Cardiac muscle cell (in vitro differentiated cells and primary cell): ENCODE measurements around the gene GALNT16. TPM values are rescaled to one million over a fixed set of nuclear protein-coding genes. Genes with fewer than 3 reads are reported as not detected.

Experiments used
- DNase-seq, 2 donors: peaks; one replicate each; pipeline versions ENCODE4 v3.0.0 to v3.0.0-alpha.2; 2010 to 2017; ENCODE audit warnings: low read depth in 1 of 2, low spot score in 1 of 2
- H3K27ac ChIP-seq: fragments of 200-600 bp; sonication (generic); 2 replicates; pipeline ENCODE4 v1.5.1; 2016
- H3K27me3 ChIP-seq: fragments of 200-600 bp; sonication (generic); 2 replicates; pipeline ENCODE4 v1.6.0; 2016; ENCODE audit warnings: control low read depth
- H3K36me3 ChIP-seq: fragments of 200-600 bp; sonication (generic); 2 replicates; pipeline ENCODE4 v1.5.1; 2016; ENCODE audit warnings: control low read depth
- H3K4me1 ChIP-seq: fragments of 200-600 bp; sonication (generic); 2 replicates; pipeline ENCODE4 v1.8.1; 2017; ENCODE audit warnings: low read depth, mild to moderate bottlenecking, mixed run types
- H3K4me3 ChIP-seq: fragments of 200-600 bp; sonication (generic); 2 replicates; pipeline ENCODE4 v1.5.1; 2016; ENCODE audit warnings: mild to moderate bottlenecking
- H3K9me3 ChIP-seq: fragments of 200-600 bp; sonication (generic); 2 replicates; pipeline ENCODE4 v1.5.1; 2017; ENCODE audit warnings: low read depth, mild to moderate bottlenecking, control low read depth
- polyA plus RNA-seq: library from polyadenylated mRNA; unstranded; fragments of >200 nt; fragmentation: Nextera tagmentation; extraction: Ambion mirVana; gene quantifications from 2 replicates; pipeline ENCODE4 v1.2.1, GENCODE V29; 2016
- total RNA-seq: library from RNA; depleted of rRNA; stranded (reverse); fragments of >200 nt; gene quantifications from 2 replicates; pipeline ENCODE4 v1.2.3, GENCODE V29; 2016
- TF ChIP-seq, protein P1 (sequence below): IDR thresholded peaks from 2 replicates; pipeline ENCODE4 v1.5.1; 2012; ENCODE audit warnings: low read depth, mild to moderate bottlenecking, low read length

GALNT16 gene
- total and polyA plus RNA-seq, 2 experiments from 2014 or later, result 5.8 to 7.7 TPM

DNA sequence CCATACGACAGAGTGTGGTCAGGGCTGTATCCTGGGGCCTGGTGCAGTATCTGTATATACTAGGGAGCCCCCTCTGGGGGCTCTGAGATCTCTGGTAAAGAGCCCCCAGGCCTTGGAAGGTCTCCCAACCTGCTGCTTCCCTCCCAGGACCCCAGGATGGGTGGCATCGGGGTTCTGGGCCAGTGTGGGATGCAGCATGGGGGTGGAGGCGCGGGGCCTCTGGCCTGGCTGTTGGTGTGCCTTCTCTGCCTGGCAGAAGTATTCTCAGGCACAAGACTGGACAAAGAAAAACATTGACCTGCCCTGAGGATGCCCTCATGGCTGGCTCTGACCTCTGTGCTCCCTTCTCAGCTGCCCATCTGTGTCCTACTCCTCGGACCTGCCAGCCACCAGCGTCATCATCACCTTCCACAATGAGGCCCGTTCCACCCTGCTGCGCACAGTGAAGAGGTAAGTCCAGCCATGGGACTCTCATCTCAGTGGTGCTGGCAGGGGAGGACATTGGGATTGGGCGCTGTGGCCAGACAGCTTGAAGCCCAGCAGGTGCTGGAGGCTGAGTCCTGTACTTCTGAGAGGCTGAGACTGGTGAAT lies 64.5 kb downstream of the GALNT16 start:
- H3K4me3 ChIP-seq, result no peak overlapping the region
- H3K4me1 ChIP-seq, result no peaks in the 10 kb centered on the region
- H3K36me3 ChIP-seq, result no peaks in the 10 kb centered on the region
- H3K9me3 ChIP-seq, result no peaks in the 10 kb centered on the region
- DNase-seq, result no peak
- H3K27me3 ChIP-seq, result no peaks in the 10 kb centered on the region
- H3K27ac ChIP-seq, result no peak overlapping the region
- TF ChIP-seq, protein P1, sequence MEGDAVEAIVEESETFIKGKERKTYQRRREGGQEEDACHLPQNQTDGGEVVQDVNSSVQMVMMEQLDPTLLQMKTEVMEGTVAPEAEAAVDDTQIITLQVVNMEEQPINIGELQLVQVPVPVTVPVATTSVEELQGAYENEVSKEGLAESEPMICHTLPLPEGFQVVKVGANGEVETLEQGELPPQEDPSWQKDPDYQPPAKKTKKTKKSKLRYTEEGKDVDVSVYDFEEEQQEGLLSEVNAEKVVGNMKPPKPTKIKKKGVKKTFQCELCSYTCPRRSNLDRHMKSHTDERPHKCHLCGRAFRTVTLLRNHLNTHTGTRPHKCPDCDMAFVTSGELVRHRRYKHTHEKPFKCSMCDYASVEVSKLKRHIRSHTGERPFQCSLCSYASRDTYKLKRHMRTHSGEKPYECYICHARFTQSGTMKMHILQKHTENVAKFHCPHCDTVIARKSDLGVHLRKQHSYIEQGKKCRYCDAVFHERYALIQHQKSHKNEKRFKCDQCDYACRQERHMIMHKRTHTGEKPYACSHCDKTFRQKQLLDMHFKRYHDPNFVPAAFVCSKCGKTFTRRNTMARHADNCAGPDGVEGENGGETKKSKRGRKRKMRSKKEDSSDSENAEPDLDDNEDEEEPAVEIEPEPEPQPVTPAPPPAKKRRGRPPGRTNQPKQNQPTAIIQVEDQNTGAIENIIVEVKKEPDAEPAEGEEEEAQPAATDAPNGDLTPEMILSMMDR, result no peak

DNA sequence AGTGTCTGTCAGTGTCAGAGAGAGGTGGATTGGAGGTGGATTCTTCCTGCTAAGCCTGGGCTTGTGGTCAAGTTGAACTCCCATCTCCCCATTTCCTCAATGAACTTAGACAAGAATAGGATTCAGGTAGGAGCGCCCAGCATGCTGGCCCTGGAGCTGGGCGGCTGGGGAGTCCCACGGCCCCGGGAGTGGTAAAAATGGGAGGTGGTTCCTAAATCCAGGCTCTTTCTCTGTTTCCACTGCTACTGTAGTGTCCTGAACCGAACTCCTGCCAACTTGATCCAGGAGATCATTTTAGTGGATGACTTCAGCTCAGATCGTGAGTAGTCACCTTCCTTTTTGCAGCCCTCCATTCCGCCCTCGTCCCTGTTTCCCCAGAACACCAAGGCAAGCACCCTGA lies 65.1 kb downstream of the GALNT16 start:
- TF ChIP-seq, protein P1, result no peak
- H3K27ac ChIP-seq, result no peak overlapping the region
- H3K9me3 ChIP-seq, result no peaks in the 10 kb centered on the region
- H3K36me3 ChIP-seq, result no peaks in the 10 kb centered on the region
- H3K4me3 ChIP-seq, result no peak overlapping the region
- no peaks in the 10 kb centered on the region for H3K4me1 ChIP-seq
- no peak for DNase-seq
- no peaks in the 10 kb centered on the region for H3K27me3 ChIP-seq

DNA sequence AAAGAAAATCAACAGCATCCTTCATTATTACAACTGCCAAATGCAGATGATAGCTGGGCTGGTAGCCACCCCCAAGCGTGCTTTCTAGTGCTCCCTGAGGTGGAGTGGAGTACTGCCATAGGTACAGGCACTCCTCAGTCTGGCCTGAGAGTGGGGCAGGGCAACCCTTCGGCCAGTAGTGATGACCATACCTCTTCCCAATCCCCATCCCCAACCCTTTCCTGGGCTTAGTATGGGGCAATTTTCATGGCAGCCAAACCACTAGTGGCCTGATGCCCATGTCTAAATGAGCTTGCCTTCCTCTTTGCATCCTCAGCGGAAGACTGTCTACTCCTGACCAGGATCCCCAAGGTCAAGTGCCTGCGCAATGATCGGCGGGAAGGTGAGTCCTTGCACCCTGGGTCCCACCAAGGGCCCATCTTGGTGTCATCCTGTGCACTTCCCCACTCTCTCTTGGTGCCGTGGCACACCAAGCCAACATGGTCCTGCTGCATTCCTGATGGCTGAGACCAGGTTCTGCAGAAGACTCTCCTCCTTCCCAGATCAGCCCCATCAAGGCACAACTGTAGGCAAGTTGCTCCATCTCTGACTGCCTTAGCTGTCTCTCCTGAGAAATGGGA lies 65.8 kb downstream of the GALNT16 start:
- Histone ChIP-seq H3K27ac (no peak overlapping the region), H3K27me3 (no peaks in the 10 kb centered on the region), H3K4me3 (no peak overlapping the region), H3K9me3 (no peaks in the 10 kb centered on the region), H3K36me3 (no peaks in the 10 kb centered on the region), H3K4me1 (no peaks in the 10 kb centered on the region)
- TF ChIP-seq, protein P1, result no peak
- DNase-seq, result no peak

DNA sequence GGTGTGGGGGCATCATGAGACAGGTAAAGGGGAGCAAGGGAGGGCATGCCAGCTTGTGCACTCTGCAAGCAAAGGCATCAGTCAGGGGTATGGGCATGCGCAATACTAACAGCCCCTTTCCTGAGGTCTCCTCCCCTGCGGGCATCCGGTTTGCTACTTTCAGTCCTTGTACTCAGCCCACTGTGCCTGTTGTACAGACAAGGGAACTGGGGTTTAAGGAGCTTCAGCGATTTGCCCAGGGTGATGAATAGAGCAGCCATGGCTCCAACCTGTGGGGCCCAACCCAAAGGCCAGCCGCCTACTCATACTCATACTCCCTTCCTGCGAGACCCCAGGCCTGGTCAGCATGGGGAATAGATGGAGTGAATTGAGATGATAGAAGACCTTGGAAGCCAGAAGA lies 66.7 kb downstream of the GALNT16 start:
- Histone ChIP-seq H3K4me1 (no peaks in the 10 kb centered on the region), H3K27me3 (no peaks in the 10 kb centered on the region), H3K9me3 (no peaks in the 10 kb centered on the region), H3K27ac (no peak overlapping the region), H3K36me3 (no peaks in the 10 kb centered on the region), H3K4me3 (no peak overlapping the region)
- TF ChIP-seq, protein P1, result no peak
- no peak for DNase-seq

DNA sequence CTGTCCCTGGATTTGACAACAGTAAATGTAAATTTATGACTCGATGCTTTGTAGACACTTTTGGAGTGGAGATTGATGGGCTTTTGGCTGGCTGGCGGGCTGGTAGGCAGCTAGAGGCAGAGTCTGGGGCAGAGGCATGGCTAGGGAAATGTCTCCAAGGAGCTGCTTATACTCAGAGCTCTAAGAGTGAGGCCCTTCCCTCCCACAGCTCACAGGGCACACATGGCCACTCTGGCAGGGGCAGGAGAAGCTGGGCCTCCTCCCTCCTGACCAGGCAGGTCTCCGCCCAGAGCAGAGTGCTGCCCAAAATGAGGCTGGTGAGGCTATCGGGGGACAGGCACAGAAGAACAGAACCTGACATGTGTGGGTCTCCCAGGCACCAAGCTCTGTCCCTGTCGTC lies 67.5 kb downstream of the GALNT16 start:
- H3K27me3 ChIP-seq, result no peaks in the 10 kb centered on the region
- no peaks in the 10 kb centered on the region for H3K9me3 ChIP-seq
- no peak overlapping the region for H3K4me3 ChIP-seq
- TF ChIP-seq, protein P1, result no peak
- H3K4me1 ChIP-seq, result no peaks in the 10 kb centered on the region
- no peak overlapping the region for H3K27ac ChIP-seq
- H3K36me3 ChIP-seq, result no peaks in the 10 kb centered on the region
- no peak for DNase-seq
